Measurements from ENCODE around the gene LRRC7.
"Not testable (repeated sequence)": the region's sequence is repeated elsewhere in the genome, so short reads cannot be mapped to it uniquely, and the experiment has no call there.

Gene LRRC7

DNA sequence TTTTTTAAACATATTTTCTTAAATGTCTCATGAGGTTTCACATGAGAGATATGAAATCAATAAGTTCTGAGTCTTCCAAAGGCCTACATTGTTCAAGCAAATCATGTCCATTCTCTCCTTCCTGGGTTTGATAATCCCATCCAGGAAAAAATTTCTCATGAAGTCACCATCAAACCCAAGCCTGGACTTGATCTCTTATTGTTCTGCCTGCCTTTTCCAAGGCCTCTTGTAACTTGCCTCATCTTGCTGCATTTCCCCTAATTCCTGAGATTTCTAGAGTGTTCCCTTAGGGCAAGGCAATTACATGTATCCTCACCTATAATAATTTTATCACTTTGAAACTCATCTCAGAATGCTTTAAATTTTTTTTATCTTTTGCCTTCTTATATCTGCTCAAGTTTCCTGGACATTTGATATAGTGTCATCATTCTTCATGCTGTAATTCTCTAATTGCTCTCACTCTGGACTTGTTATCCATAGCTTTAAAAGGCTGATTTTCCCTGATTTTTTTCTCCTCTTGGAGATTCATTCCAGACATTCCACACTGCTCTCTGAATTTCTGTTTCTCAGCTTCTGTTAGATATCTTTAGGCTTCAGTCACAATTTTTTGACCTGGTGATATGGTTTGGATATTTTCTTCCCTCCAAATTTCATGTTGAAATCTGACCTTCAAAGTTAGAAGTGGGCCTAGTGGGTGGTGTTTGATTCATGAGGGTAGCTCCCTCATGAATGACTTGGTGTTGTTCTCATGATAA, 126.4 kb downstream of the LRRC7 start:
- no peak for DNase-seq (ENCODE audit: extremely low read depth in 1 of 2, low read depth in 1 of 2)

DNA sequence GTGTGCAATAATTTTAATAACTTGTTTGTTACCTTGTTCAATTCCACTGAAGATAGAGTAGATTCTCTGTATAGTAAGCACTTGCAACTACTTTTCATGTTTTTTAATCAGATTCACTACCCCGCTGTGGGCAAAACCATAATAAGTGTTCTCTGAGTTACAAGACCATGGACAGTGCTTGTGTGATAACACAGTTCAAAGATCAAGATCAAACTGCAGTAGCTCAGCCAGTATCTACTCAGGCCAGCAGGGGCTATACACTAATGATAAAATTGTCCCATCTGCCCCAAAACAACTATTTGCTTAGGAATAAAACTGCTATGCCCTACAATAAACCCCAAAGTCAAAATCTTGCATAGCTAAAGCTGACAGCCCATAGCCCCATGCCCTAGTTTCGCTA, 129.6 kb downstream of the LRRC7 start:
- DNase-seq (ENCODE audit: extremely low read depth in 1 of 2, low read depth in 1 of 2) = no peak

DNA sequence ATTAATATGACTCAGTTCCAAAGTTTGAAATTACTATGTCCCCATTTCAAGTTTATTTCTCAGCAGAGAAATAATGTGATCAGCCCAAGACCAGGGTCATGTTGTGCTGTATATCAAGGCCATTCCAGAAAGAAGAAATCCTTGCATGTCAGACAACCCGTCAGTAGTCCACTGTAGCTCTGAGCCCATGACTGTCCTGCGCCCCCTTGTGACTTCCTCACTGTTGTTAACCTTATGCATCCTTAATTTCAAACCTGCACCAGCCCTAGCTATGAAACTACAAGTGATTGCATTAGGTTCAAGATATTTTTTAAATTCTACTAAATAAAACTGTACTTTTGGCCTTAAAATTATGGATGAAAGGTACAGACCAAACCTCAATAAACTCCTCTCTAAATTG, 133.0 kb downstream of the LRRC7 start:
- DNase-seq (ENCODE audit: extremely low read depth in 1 of 2, low read depth in 1 of 2) = no peak

DNA sequence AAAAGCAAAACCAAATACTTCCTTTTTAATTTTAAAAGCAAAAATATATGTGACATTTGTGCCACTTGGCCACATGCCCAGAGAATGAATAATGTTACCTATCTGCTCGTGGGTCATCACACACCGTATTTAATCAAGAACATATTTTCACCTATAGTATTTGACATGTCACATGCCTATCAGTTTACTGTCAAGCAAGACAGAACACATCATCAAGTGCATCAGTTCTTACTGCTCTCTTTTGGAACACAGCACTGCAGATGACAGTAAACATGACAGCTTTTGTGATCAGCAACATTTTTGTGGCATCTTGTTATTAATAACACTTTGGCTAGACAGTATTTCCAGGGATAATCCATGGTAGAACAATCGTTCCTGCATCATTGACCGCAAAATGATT, 134.4 kb downstream of the LRRC7 start:
- DNase-seq (ENCODE audit: extremely low read depth in 1 of 2, low read depth in 1 of 2) = no peak

DNA sequence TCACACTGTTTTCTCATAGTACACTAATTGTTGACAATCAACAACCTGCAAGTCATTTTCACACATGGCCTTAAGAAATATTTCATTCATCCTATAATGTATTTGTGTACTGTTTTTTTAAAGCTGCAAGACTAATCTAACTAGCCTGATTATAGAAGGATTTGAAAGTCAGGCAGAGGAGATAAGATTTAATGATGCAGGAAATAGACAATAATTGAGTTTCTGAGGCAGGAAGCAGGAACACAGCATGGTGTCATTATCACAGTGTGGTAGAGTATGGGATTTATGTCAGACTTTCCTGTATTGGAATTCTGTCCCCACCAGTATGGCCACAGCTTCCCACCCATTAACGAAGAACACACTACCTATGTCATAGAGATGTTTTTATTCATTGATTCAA, 138.8 kb downstream of the LRRC7 start:
- no peak for DNase-seq (ENCODE audit: extremely low read depth in 1 of 2, low read depth in 1 of 2)

DNA sequence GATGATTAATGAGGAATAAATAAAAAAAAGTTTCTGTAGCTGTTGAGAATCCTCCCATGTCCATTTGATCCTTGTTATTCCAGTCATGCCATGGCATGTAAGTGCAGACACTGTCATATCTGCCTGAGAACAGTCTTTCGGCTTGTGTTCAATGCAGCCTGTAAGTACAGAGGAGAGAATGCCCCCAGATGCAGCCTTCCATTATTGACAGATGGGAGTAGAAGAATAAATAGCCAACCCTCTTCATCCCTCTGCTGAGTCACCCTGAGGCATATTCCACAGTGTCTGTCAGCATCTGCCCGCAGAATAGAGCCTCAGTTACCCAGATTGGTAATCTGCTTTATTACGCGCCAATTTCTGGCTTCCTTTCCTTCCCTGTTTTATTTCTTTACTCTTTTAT, 139.4 kb downstream of the LRRC7 start:
- DNase-seq (ENCODE audit: extremely low read depth in 1 of 2, low read depth in 1 of 2) = no peak

DNA sequence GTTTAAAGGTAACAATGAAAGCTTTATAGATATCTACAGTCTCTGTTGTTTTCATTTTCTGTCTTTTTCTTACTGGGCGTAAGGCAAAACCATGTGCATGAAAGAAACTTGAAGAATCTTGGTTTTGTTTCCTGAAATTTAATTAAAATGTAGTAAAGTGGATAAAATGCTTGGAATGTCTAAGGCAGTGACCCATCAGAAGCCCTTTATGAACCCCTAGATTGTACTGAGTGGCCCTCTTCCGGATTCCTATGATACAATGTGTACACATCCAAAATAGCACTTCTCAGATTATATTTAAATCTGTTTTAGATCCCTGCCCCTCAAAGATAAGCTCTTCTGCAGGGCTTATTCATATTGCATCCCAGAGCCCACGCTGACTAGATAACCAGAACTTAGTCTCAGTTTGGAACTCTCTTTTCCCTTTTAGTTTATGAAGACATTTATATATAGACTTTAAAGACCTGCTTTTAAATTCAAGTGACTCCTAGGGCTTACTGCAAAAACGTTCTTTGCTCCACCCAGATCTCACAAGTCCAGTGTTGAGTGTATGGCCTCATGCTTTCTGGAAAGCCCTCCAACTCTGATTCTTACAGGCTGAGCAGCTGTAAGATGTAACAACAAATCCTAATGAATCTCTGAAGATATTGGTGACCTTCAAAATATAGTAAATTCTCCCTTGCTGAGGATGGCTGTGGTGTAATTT, 142.9 kb downstream of the LRRC7 start:
- DNase-seq (ENCODE audit: extremely low read depth in 1 of 2, low read depth in 1 of 2) = no peak

DNA sequence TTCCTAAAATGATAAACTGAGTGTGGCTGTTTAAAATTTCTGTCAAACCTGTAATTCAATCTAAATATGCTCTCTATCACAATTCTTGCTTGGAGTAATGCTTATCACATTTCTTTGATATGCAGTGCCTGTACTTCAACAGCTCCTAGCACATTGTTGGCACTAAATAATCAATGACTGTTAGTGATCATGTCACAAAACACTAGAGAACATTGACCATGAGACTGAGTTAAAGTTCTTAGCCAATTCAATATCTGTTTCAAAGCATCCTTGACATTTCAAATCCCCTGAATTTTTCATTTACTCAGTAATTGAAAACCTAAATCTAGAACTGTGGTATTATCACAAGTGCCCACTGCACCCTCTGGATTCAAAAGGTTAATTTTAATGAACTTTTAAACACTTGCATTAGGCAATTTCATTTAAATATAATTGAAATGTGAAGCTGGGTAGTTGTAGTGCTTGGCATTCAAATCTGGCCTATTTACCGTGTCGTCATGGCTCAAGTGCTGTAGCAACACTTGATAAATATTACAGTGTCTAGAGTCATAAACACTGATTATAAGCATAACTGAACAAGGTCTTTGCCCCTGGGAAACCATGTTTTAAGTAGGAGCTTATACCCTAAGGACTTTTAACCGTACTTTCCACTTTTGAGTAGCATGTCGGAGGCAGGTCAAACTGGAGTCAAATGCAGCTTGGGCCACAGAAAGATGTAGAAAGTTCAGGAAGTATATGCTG, 143.6 kb downstream of the LRRC7 start:
- no peak for DNase-seq (ENCODE audit: extremely low read depth in 1 of 2, low read depth in 1 of 2)

DNA sequence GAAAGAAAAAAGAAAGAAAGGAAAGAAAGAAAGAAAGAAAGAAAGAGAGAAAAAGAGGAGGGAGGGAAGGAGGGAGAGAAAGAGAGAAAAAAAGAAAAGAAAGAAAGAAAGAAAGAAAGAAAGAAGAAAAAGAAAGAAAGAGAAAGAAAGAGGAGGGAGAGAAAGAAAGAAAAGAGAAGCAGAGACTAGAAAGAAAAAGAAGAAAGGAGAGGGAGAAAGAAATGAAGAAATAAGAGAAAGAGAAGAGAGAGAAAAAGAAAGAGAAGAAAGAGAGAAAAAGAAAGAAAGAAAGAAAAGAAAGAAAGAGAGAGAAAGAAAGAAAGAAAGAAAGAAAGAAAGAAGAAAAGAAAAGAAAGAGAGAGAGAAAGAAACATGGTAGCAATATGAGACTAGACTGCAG, 150.1 kb downstream of the LRRC7 start:
- DNase-seq (ENCODE audit: extremely low read depth in 1 of 2, low read depth in 1 of 2) = not testable (repeated sequence)

DNA sequence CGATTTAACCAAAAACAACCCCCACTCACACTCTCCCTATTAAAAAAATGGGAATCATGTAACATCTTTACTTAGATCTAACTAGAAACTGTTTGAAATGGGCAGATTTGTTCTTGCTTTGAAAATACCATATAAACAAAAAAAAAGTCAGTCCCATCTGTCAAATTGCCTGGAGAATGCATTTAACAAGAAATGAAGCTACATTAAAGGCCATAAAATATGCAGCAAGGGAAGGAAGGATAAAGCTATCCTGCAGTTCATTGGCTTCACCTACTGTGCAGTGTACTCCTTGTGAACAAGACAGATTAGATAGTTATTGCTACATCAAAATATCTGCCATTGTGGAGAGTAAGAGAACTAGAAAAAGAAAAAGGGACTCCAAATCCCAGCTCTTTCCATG, 160.5 kb downstream of the LRRC7 start:
- no peak for DNase-seq (ENCODE audit: extremely low read depth in 1 of 2, low read depth in 1 of 2)

DNA sequence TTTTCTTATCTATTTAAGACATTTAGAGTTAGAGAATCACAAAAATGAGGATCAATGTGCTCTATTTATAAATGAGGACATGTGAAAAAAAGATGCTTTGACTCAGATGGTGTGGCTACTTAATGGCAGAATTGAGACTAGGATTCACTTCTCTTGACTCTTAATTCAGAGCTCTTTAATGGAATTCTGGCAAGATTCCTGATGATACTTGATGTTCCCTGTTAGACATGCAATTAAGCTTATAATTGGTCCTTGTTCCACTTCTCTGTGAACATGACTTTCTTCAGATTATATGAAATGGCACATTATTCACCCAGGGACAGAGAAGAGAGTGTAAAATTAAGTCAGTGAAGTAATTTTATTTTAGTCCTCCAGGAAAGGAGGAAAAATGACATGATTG, 165.3 kb downstream of the LRRC7 start:
- DNase-seq (ENCODE audit: extremely low read depth in 1 of 2, low read depth in 1 of 2) = no peak

DNA sequence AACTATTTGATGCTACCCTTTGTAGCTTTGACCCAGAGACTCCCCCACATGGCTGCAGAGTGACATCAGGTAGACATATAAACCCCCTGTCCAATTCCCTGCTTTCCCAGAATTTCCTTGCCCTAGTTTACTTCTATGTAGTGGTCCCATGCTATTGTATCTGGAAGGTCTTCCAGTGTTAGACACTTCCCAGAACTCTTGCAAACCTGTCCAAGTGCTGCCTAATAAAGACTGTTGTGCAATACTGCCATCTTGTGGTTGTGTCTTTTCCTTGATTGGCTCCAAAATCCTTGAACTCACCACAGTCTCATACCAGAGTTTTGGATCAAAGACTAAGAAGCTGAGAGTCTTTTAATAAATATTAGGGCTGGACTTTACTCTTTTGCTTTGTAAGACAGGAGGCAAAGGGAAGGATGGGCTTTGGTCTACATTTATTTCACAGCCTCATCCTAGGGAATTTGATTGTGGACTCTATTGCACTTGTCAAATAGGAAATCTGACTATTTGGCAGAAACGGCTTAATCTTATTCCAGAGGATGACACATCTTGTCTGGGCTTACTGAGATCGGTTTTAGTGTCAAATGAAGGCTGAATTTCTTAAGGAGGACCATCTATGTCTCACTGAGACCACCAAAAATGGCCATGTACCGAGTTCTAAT, 169.9 kb downstream of the LRRC7 start:
- DNase-seq (ENCODE audit: extremely low read depth in 1 of 2, low read depth in 1 of 2) = no peak

DNA sequence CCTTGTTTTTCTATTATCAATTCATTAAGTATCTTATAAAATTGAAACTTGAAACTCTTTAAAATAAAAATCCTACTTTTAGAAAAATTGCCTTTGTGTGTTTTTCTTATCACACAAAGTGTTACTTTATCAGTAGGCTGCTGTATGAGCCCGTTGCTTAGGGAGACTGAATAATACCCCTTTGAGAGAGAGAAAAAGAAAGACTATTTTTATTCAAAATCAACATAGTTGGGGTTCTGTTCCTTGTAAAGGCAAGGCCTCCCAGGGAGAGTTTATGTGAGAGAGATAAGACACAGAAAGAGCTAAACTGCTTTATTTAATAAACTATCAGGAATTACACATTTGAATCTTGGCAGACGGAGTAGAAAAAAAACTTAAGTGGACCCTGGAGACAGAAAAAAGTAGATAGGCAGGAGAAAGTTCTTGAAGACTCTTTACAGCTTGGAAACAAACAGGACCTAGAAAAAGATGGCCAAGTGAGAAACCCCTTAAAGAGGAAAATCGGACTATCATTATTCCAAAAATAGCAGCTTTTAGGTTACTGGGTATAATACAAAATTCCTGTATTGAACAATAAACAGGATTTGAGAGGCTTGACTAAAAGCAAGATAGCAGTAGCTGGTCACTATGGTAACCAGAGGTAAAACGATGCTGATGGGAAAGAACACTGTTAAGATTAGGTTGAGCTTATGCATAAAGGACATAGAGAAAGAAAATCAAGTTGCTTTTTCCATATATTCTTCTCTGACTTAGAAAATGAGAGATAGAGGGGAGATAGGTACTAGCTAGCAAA, 170.9 kb downstream of the LRRC7 start:
- DNase-seq (ENCODE audit: extremely low read depth in 1 of 2, low read depth in 1 of 2) = no peak

DNA sequence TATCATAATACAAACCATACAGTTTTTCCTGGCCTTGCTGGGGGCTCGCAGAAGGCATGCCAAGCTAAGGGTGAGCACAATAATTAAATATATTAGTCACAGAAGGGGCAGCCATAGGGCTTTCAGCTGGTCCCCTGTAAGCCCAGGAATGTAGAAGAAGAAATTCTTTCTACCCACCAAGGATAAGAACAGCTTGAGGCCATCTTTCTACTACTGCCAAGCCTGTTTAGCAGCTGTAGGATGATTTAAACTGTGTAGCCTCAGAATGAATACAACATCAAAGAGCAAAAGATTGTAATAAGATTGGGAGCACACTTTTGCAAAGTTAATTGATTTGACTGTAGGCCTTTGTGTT, 171.5 kb downstream of the LRRC7 start:
- no peak for DNase-seq (ENCODE audit: extremely low read depth in 1 of 2, low read depth in 1 of 2)

DNA sequence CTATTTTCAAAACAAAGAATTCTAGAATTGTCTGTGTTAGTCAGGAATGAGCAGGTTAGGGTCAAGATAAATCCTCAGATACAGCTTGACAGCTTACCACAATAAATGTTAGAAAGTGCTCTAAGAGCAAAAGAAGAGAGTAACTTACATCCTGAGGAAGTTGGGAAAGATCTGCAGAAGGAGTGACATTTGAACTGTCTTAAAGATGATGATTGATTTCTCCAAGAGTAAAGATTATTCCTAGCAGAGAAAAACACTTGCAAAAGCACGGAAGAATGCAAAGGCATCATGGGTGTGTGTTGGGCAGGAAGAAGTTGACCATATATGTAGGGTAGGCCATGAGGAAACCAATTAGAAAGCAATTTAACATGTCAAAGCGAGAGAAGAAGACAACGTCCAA, 175.4 kb downstream of the LRRC7 start:
- no peak for DNase-seq (ENCODE audit: extremely low read depth in 1 of 2, low read depth in 1 of 2)

DNA sequence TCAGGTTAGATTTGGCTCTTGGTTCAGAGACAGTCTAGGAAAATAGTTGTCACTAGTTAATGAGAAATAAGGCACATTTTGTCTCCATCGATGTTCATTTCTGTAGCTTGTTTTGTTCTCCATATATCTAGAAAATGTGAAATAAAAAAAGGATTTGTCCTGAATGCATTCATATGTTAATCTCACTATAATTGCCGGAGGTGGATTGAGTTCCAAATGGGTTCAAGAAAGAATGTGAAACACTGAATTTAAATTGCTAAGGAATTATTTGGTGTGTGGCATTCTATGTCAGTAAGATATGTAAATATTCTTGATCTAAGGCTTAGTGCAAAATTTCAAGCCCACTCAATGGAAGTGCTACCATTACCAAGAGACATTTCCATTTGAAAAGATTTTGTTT, 176.7 kb downstream of the LRRC7 start:
- no peak for DNase-seq (ENCODE audit: extremely low read depth in 1 of 2, low read depth in 1 of 2)

DNA sequence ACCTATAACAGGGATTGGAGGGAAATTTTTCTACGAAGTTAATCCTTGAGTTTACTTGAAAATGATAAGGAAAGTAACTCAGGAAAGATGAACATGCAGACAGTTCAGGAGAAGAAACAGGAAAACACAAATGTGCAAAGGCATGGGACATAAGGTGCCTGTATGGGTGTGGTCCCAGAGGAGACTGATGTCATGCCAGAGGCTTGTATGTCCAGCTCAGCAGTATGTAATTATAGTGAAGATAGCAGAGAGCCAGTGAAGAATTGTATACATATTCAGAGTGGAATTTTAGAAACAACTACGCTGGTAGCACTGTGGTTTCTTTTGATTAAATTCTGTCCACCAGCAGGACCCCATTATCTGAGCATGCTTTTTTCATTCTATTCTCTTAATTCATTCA, 179.5 kb downstream of the LRRC7 start:
- no peak for DNase-seq (ENCODE audit: extremely low read depth in 1 of 2, low read depth in 1 of 2)

DNA sequence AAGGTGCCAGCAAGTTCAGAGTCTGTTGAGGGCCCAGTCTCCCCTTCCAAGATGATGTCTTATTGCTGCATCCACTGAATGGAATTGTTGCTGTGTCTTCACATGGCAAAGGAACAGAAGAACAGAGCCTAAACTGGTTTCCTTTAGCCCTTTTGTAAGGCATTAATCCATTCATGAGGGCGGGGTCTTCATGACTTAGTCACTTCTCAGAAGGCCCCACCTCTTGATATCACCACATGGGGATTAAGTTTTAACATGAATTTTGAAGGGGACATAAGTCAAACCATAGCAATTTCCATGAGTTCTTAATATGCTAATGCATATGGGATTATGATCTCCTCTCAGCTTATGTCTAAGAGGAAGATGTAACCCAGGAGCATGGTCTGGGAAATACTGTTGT, 182.9 kb downstream of the LRRC7 start:
- DNase-seq (ENCODE audit: extremely low read depth in 1 of 2, low read depth in 1 of 2) = no peak

DNA sequence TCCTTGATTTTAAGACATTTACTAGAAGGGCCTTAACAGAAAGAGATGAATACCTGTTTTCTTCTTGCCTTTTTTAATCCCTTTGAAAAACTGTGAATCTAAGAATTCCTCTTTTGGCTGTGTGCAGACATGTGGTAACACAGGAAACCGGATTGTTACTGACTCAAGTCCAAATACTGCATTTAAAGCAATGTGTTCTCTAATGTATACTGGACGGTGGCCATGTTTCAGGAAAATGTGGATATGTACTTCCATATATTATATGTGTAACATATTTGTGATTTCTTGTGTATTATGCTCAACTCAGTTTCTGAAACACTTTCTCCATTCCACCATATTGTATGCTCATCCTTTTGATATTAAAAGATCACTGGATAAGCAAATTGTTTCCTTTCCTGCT, 185.1 kb downstream of the LRRC7 start:
- DNase-seq (ENCODE audit: extremely low read depth in 1 of 2, low read depth in 1 of 2) = no peak

DNA sequence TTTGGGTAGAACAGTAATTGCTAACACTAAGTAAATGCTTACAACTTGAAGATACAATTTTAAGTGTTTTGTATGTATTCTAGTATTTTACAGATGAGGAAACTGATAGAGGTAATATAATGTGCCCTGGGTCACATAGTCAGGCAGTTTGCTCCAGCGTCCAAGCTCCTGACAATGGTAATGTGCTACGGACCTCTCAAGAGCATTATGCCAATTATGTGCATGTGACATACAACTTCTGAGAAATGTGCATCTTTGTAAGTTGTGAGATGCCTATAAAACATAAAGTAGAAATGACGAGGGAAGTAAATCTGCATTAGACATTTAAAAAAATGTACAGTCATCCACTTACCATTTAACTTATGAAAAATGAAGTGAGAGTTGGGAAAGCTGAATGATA, 186.8 kb downstream of the LRRC7 start:
- DNase-seq (ENCODE audit: extremely low read depth in 1 of 2, low read depth in 1 of 2) = no peak

DNA sequence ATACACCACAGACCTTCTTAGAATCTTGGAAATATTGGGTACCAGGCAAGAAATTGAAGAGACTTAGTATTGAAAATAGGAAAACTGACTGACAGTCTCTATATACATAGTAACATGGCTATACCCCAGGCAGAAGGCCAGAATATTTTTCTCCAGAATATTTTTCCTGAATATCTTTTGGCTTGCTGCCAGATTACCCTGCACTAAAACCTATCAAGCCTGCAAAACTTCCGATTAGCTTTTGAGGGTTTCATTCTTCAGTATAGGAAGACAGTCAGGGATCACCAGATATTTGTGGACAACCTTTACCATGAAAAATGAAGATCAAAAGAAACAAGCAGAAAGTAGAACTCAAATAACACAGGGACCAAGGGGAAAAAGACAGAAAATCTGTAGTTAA, 187.9 kb downstream of the LRRC7 start:
- DNase-seq (ENCODE audit: extremely low read depth in 1 of 2, low read depth in 1 of 2) = no peak
